Measurements from ENCODE around the gene SPG21. TPM values are rescaled to one million over a fixed set of nuclear protein-coding genes. Genes with fewer than 3 reads are reported as not detected.

SPG21 gene
- total and polyA plus RNA-seq, 2 of the 8 experiments (the other 6 are each of a cell fraction or from before 2014, with no cell fraction given) = 67.3 to 72.7 TPM

DNA sequence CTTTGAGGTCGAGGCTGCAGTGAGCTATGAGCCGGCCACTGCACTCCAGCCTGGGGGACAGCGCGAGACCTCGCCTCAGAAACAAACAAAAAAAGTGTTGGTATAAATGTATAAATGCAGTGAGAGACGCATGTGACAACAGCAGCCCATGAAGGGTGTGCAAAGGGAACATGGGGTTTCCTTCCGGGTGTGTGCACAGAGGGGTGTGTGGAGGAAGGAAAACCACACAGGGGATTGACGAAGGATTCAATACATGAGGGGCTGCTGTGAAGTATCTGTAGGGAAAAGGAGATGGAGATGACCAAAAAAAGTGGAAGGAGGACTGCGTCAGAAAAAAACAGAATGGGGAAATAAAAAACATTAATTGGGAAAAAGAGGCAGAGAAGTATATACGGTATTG lies 38.6 kb upstream of the SPG21 start:
- Histone ChIP-seq H2AFZ (ENCODE audit: low read length) (no peak overlapping the region), H4K8ac (ENCODE audit: extremely low read depth, insufficient read depth, low read length) (no peak overlapping the region), H3K4me1 (replicated peaks in 1 of 4; ENCODE audit: control insufficient read depth in 3 of 4, insufficient read depth in 4 of 4, low read length in 3 of 4) (peaks cover 0 to 2% (median 0%) of the 10 kb centered on the region in 4 experiments; a peak in 1 of 7 replicates), H2BK12ac (ENCODE audit: low read depth, low read length) (no peak overlapping the region), H3K79me1 (ENCODE audit: low read depth, low read length) (peaks cover 5% of the 10 kb centered on the region; the same call in 1 of the 2 replicates), H3K18ac (ENCODE audit: extremely low read depth, low read length) (no peak overlapping the region), H3K23me2 (ENCODE audit: low read depth, low read length) (no peaks in the 10 kb centered on the region; the same call in 1 of the 2 replicates), H3K79me2 (ENCODE audit: control insufficient read depth in 1 of 2, insufficient read depth in 2 of 2, low read length in 2 of 2) (peaks cover 0 to 7% of the 10 kb centered on the region in 2 experiments; a peak in 1 of 4 replicates), H3K27me3 (replicated peaks in 1 of 4; ENCODE audit: control insufficient read depth in 3 of 4, extremely low read depth in 1 of 4, insufficient read depth in 3 of 4, low read length in 3 of 4) (no peaks in the 10 kb centered on the region), H3K9me3 (ENCODE audit: insufficient read depth in 2 of 2, low read depth in 1 of 2, low read length in 1 of 2) (no peaks in the 10 kb centered on the region), H4K91ac (replicated peaks; ENCODE audit: insufficient read length, low read length) (no peak overlapping the region), H2BK20ac (ENCODE audit: low read length) (no peak overlapping the region), H3K4me2 (ENCODE audit: insufficient read depth in 1 of 2, low read depth in 2 of 2, low read length in 2 of 2) (peak overlapping the region; percentile 88 to 94), H2BK5ac (ENCODE audit: low read depth, low read length) (no peak overlapping the region), H3K27ac (ENCODE audit: low read depth, low read length) (no peak overlapping the region), H3K4me3 (ENCODE audit: extremely low read depth in 1 of 4, insufficient read depth in 2 of 4, low read depth in 3 of 4, low read length in 4 of 4) (peak overlapping the region; percentile 75 to 93 (median 88)), H4K5ac (ENCODE audit: insufficient read length, low read depth, low read length) (no peak overlapping the region), H2AK5ac (ENCODE audit: low read depth, low read length) (no peak overlapping the region), H2BK15ac (ENCODE audit: low read length) (no peak overlapping the region), H2BK120ac (replicated peaks; ENCODE audit: low read depth, low read length) (no peak overlapping the region), H3K9ac (replicated peaks in 1 of 4; ENCODE audit: extremely low read depth in 1 of 4, low read depth in 3 of 4, low read length in 3 of 4) (peak overlapping the region in 1 of 4 experiments; percentile 78; a peak in 1 of 7 replicates), H3K4ac (replicated peaks; ENCODE audit: insufficient read length, low read depth, low read length) (no peak overlapping the region), H4K20me1 (replicated peaks in 1 of 2; ENCODE audit: control insufficient read depth in 1 of 2, insufficient read depth in 2 of 2, low read length in 2 of 2) (peaks cover 0 to 1% of the 10 kb centered on the region in 2 experiments), H3K56ac (replicated peaks; ENCODE audit: insufficient read length, low read depth, low read length) (no peak overlapping the region), H3K14ac (ENCODE audit: insufficient read length) (no peak overlapping the region), H3K23ac (ENCODE audit: insufficient read length) (no peak overlapping the region), H3K36me3 (ENCODE audit: control insufficient read depth in 2 of 4, insufficient read depth in 4 of 4, low read length in 3 of 4) (peaks cover 0 to 19% (median 4%) of the 10 kb centered on the region in 4 experiments; a peak in 5 of 8 replicates)
- FAIRE-seq (no peak), DNase-seq (ENCODE audit: low read depth in 1 of 2, low spot score in 2 of 2) (no peak)
- ChIA-PET CTCF (ENCODE audit: partially characterized antibody) (no interaction called here), POLR2A (ENCODE audit: partially characterized antibody) (interaction anchor here (1.5 kb wide), 1 partner anchor 10 kb away, joined by 4 read pairs; no protein-coding TSS in a partner anchor)
- 85% methylated on average over 10 of the region's 10 CpGs; no CpG with 5 or more reads in 1 of the 2 experiments for WGBS, 2 experiments (ENCODE audit: extremely low coverage in 1 of 2, insufficient coverage in 1 of 2, insufficient read length in 1 of 2, insufficient replicate concordance in 2 of 2, low coverage in 1 of 2, low lambda C conversion rate in 2 of 2, missing lambda C conversion rate in 1 of 2)
- TF ChIP-seq POLR2A (IDR thresholded peaks at IDR 0.05; ENCODE audit: control extremely low read depth in 1 of 2, low read depth in 2 of 2, low read length in 2 of 2) = no peak
- TF ChIP-seq ZNF274 (IDR thresholded peaks at IDR 0.05; ENCODE audit: borderline replicate concordance, extremely low read depth, low read length) = no peak
- TF ChIP-seq, protein P1, sequence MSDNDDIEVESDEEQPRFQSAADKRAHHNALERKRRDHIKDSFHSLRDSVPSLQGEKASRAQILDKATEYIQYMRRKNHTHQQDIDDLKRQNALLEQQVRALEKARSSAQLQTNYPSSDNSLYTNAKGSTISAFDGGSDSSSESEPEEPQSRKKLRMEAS (IDR thresholded peaks at IDR 0.05) = no peak
- TF ChIP-seq SUZ12 (IDR thresholded peaks at IDR 0.05; ENCODE audit: low read length) = no peak
- TF ChIP-seq TEAD4 (IDR thresholded peaks at IDR 0.05; ENCODE audit: low read depth, low read length) = no peak
- TF ChIP-seq, protein P2, sequence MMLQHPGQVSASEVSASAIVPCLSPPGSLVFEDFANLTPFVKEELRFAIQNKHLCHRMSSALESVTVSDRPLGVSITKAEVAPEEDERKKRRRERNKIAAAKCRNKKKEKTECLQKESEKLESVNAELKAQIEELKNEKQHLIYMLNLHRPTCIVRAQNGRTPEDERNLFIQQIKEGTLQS (IDR thresholded peaks at IDR 0.05; ENCODE audit: insufficient read depth, low read depth, low read length) = no peak
- TF ChIP-seq TAF7 (optimal IDR thresholded peaks at IDR 0.05; ENCODE audit: borderline replicate concordance, low read depth, low read length) = no peak
- TF ChIP-seq CHD1 (IDR thresholded peaks at IDR 0.05; ENCODE audit: low read depth, low read length) = no peak
- TF ChIP-seq BRCA1 (IDR thresholded peaks at IDR 0.05; ENCODE audit: low read depth, low read length) = no peak
- no peak for TF ChIP-seq SAP30 (IDR thresholded peaks at IDR 0.05; ENCODE audit: insufficient read depth, insufficient replicate concordance, low read length)
- no peak for TF ChIP-seq YY1 (IDR thresholded peaks at IDR 0.05; ENCODE audit: low read depth, low read length)
- no peak for TF ChIP-seq KDM4A (IDR thresholded peaks at IDR 0.05; ENCODE audit: low read depth, low read length, severe bottlenecking)
- TF ChIP-seq FOSL1 (IDR thresholded peaks at IDR 0.05; ENCODE audit: insufficient read depth, low read depth, low read length) = no peak

All from H1 (cell line).